ENCODE results near the gene TRPM2. TPM values are rescaled to one million over a fixed set of nuclear protein-coding genes. Genes with fewer than 3 reads are reported as not detected.

TRPM2 gene
- total and polyA plus RNA-seq, 2 of the 8 experiments (the other 6 are each of a cell fraction or from before 2014, with no cell fraction given) = 0.27 to 0.28 TPM

DNA sequence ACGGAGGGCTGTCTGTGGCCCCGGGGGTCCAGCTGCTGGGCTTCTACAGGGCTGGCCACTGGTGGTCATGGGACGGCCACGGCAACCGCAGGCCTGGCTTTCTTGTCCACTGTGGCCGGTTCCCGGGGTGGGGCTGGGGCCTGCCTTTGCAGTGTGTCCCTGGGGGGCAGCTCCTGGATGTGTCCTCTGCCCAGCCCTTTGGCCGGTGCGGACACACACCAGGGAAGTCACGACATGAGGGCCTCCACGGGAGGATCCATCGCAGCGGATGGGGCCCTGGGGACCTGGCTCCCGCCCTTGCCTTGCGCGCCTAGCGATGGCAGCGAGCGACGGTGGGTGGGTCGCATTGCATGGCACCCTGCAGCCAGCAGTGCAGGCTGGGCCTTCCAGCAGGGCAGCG, 35.5 kb upstream of the TRPM2 start (continued):
- no peak for TF ChIP-seq SP1 (IDR thresholded peaks at IDR 0.05; ENCODE audit: low read depth, low read length)

All from H1 (cell line).